AG04450 (cell line): ENCODE measurements around the gene CRTC2. TPM values are rescaled to one million over a fixed set of nuclear protein-coding genes. Genes with fewer than 3 reads are reported as not detected.

Source experiments
- CTCF ChIA-PET: fragments of 300-600, 350-600 bp; formaldehyde crosslinking; extraction: SDS; loops from one replicate; lab custom pipeline; 2022; ENCODE audit warnings: antibody characterized with exemption, inconsistent platforms; lab: Charles Lee
- POLR2A ChIA-PET: fragments of 350-600 bp; formaldehyde crosslinking; extraction: SDS; loops from one replicate; lab custom pipeline; 2021; ENCODE audit warnings: antibody characterized with exemption, inconsistent platforms; lab: Yijun Ruan, JAX
- DNase-seq: peaks from one replicate; pipeline ENCODE4 v3.0.0-alpha.2; 2011; ENCODE audit warnings: low read depth, low spot score
- H3K27ac ChIP-seq: one replicate; pipeline ENCODE4 v1.5.1; 2012; ENCODE audit warnings: low read depth, low read length, control low read depth
- H3K27me3 ChIP-seq: one replicate; pipeline ENCODE4 v1.6.0; 2012; ENCODE audit warnings: low read length; ENCODE audit not compliant: control insufficient read depth, insufficient read depth
- H3K4me3 ChIP-seq: 2 replicates; pipeline ENCODE4 v1.5.1; 2011; ENCODE audit warnings: mild to moderate bottlenecking, low read depth, low read length, control low read depth
- H3K9me3 ChIP-seq: 2 replicates; pipeline ENCODE4 v1.5.1; 2012; ENCODE audit warnings: low read length; ENCODE audit not compliant: control insufficient read depth, insufficient read depth
- CTCF ChIP-seq: IDR thresholded peaks from 2 replicates; pipeline ENCODE4 v1.5.1; 2011; ENCODE audit warnings: low read depth, low read length, control low read depth, inconsistent platforms
- polyA plus RNA-seq: library from polyadenylated mRNA; depleted of rRNA; stranded (reverse); fragments of >200 nt; gene quantifications from 2 replicates; pipeline ENCODE4 v1.2.3, GENCODE V29; 2011

CRTC2 gene
- polyA plus RNA-seq, 1 experiment, result 12.7 TPM

- Histone ChIP-seq H3K4me3 (peak overlapping the region; percentile 86), H3K9me3 (no peaks in the 10 kb centered on the region; the same call in 1 of the 2 replicates), H3K27ac (peak overlapping the region; percentile 61), H3K27me3 (no peaks in the 10 kb centered on the region)
- ChIA-PET CTCF (interaction anchor here (0.5 to 3.8 kb wide), 26 partner anchors 9 to 594 kb away, joined by 3 to 19 read pairs (median 5); partner anchors contain the start of genes RAB13 and SLC39A1), POLR2A (interaction anchor here (0.6 to 2.6 kb wide), 16 partner anchors 10 to 275 kb away, joined by 3 to 19 read pairs (median 5); partner anchors contain the start of genes CREB3L4, CRTC2, GATAD2B and JTB)
- no peak for DNase-seq
- TF ChIP-seq CTCF, result no peak
Measured at GRCh38 chr1:153945795-153946621, 12.4 kb downstream of the CRTC2 start.

- no peak for TF ChIP-seq CTCF
- Histone ChIP-seq H3K9me3 (no peaks in the 10 kb centered on the region; the same call in 1 of the 2 replicates), H3K27ac (peak overlapping the region; percentile 61), H3K27me3 (no peaks in the 10 kb centered on the region), H3K4me3 (peak overlapping the region; percentile 86)
- POLR2A ChIA-PET, result interaction anchor here (0.8 to 2.6 kb wide), 7 partner anchors 11 to 45 kb away, joined by 3 to 19 read pairs (median 7); partner anchors contain the start of genes CREB3L4, CRTC2, JTB and RPS27
- CTCF ChIA-PET, result interaction anchor here (1.3 to 3.8 kb wide), 3 partner anchors 9 to 147 kb away, joined by 3 to 19 read pairs (median 7); no protein-coding TSS in a partner anchor
- no peak for DNase-seq
Measured at GRCh38 chr1:153945131-153945794, 13.1 kb downstream of the CRTC2 start.

- ChIA-PET CTCF (interaction anchor here (1.3 to 3.8 kb wide), 3 partner anchors 42 to 147 kb away, joined by 3 to 19 read pairs (median 6); partner anchors contain the start of gene RAB13), POLR2A (interaction anchor here (0.7 to 2.6 kb wide), 3 partner anchors 11 to 46 kb away, joined by 3 to 11 read pairs (median 8); partner anchors contain the start of genes CREB3L4 and RPS27)
- DNase-seq, result no peak
- no peaks in the 10 kb centered on the region for H3K27me3 ChIP-seq
- no peak overlapping the region for H3K27ac ChIP-seq
- peak overlapping the region; percentile 86 for H3K4me3 ChIP-seq
- no peaks in the 10 kb centered on the region; the same call in 1 of the 2 replicates for H3K9me3 ChIP-seq
- TF ChIP-seq CTCF, result no peak
Measured at GRCh38 chr1:153944827-153945117, 13.6 kb downstream of the CRTC2 start.

- no peak for DNase-seq
Measured at GRCh38 chr1:153944005-153944826, 14.2 kb downstream of the CRTC2 start.

More at GRCh38 chr1:153944005-153944826, 14.2 kb downstream of the CRTC2 start:
- Histone ChIP-seq H3K9me3 (no peaks in the 10 kb centered on the region; the same call in 1 of the 2 replicates), H3K4me3 (no peak overlapping the region), H3K27ac (no peak overlapping the region), H3K27me3 (no peaks in the 10 kb centered on the region)
- ChIA-PET CTCF (interaction anchor here (1.3 to 3.8 kb wide), 3 partner anchors 42 to 146 kb away, joined by 3 to 19 read pairs (median 6); partner anchors contain the start of gene RAB13), POLR2A (interaction anchor here (0.7 to 2.6 kb wide), 6 partner anchors 12 to 217 kb away, joined by 3 to 11 read pairs (median 6); partner anchors contain the start of genes CREB3L4, RPS27 and SLC39A1)
- TF ChIP-seq CTCF, result no peak
